ENCODE data around the gene GRM7. TPM values are rescaled to one million over a fixed set of nuclear protein-coding genes. Genes with fewer than 3 reads are reported as not detected.

GRM7 gene
- polyA plus RNA-seq, 3 donors: not detected

DNA sequence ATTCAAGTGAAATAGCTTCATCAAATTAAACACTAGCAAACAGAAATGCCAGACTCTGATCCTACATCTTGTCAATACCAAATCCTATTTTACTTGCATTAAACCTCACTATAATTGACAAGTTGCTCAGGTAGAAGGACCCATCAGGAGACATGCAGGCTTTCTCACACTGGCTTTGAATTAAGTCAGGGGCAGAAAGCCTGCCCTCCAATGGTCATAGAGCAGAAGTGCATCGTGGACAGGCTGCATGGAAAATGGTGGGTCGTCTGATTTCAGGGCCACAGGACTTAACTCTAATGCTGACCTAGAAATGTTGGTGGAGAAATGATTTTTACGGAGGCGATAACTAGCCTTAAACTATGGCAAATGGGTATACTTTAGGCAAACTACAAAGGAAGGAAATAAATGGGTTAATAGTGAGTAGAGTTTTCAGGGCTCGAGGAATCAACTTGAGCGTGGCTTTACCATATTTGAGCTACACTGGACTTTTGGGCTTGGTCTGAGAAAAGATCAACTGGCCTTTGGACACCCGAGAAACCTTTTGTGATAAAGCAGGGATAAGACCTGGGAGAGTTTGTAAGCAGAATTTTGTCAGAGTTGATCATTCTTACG, 283.9 kb downstream of the GRM7 start:
- peaks cover 0 to 2% (median 0%) of the 10 kb centered on the region in 7 donors for H3K9me3 Mint-ChIP-seq
- H3K36me3 ChIP-seq (replicated peaks in 1 of 2; ENCODE audit: control insufficient read depth in 1 of 2, insufficient read depth in 2 of 2, low read length in 2 of 2): no peaks in the 10 kb centered on the region
- H3K27me3 Mint-ChIP-seq (ENCODE audit: low read depth in 3 of 3): no peaks in the 10 kb centered on the region

DNA sequence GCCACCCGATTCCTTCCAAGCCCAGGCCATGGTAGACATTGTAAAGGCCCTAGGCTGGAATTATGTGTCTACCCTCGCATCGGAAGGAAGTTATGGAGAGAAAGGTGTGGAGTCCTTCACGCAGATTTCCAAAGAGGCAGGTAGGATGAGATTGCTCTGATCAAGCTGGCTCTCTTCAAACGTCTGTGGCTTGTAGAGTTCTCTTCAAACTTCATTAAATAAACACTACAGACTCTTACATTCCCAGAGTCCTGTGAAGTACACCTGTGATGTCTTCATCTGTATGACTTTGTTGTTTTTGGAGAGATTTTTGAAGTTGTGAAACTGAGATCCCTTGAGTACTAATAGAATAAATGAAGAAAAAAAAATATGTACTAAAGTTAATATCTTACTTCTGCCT, 285.6 kb downstream of the GRM7 start:
- no peaks in the 10 kb centered on the region for H3K27me3 ChIP-seq (ENCODE audit: control insufficient read depth in 2 of 2, insufficient read depth in 2 of 2, low read length in 2 of 2)
- no peak overlapping the region for H3K4me3 Mint-ChIP-seq
- H3K36me3 ChIP-seq (replicated peaks in 1 of 2; ENCODE audit: control insufficient read depth in 1 of 2, insufficient read depth in 2 of 2, low read length in 2 of 2): no peaks in the 10 kb centered on the region
- H3K79me2 ChIP-seq (ENCODE audit: insufficient read depth, low read length): no peaks in the 10 kb centered on the region
- H3K4me1 ChIP-seq (ENCODE audit: control insufficient read depth in 1 of 2, insufficient read depth in 2 of 2, low read length in 2 of 2): no peaks in the 10 kb centered on the region
- no peaks in the 10 kb centered on the region for H3K9me3 ChIP-seq (replicated peaks in 1 of 2; ENCODE audit: control insufficient read depth in 1 of 2, insufficient read depth in 1 of 2, low read length in 2 of 2)
- H3K9ac ChIP-seq (ENCODE audit: insufficient read depth, low read length, poor library complexity, severe bottlenecking): no peak overlapping the region
- no peak overlapping the region for H3K27ac ChIP-seq (ENCODE audit: low read depth in 1 of 2, low read length in 2 of 2)
- no peaks in the 10 kb centered on the region for H3K36me3 Mint-ChIP-seq
- 94% methylated on average over 3 of the region's 5 CpGs for WGBS (ENCODE audit: insufficient coverage)
- peaks cover 0 to 2% (median 0%) of the 10 kb centered on the region in 7 donors for H3K9me3 Mint-ChIP-seq
- no peaks in the 10 kb centered on the region for H3K27me3 Mint-ChIP-seq (ENCODE audit: low read depth in 3 of 3)
- H3K4me2 ChIP-seq (replicated peaks; ENCODE audit: extremely low read depth, low read length, poor library complexity, severe bottlenecking): no peak overlapping the region
- H3K27ac Mint-ChIP-seq: no peak overlapping the region
- DNase-seq: no peak
- no peaks in the 10 kb centered on the region for H3K4me1 Mint-ChIP-seq
- H3K4me3 ChIP-seq (replicated peaks in 1 of 3; ENCODE audit: low read depth in 2 of 3, low read length in 3 of 3): no peak overlapping the region
- intact Hi-C loops (cut with micrococcal nuclease): no loop called here
- no peak overlapping the region for H2AFZ ChIP-seq (ENCODE audit: insufficient read depth, low read depth, low read length, poor library complexity, severe bottlenecking)
- TF ChIP-seq, protein P1, sequence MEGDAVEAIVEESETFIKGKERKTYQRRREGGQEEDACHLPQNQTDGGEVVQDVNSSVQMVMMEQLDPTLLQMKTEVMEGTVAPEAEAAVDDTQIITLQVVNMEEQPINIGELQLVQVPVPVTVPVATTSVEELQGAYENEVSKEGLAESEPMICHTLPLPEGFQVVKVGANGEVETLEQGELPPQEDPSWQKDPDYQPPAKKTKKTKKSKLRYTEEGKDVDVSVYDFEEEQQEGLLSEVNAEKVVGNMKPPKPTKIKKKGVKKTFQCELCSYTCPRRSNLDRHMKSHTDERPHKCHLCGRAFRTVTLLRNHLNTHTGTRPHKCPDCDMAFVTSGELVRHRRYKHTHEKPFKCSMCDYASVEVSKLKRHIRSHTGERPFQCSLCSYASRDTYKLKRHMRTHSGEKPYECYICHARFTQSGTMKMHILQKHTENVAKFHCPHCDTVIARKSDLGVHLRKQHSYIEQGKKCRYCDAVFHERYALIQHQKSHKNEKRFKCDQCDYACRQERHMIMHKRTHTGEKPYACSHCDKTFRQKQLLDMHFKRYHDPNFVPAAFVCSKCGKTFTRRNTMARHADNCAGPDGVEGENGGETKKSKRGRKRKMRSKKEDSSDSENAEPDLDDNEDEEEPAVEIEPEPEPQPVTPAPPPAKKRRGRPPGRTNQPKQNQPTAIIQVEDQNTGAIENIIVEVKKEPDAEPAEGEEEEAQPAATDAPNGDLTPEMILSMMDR (IDR thresholded peaks at IDR 0.05): no peak
- no peaks in the 10 kb centered on the region for H4K20me1 ChIP-seq (ENCODE audit: insufficient read depth, low read length)

More for the DNA sequence above, 283.9 kb downstream of the GRM7 start:
- intact Hi-C loops (cut with micrococcal nuclease): no loop called here
- Histone ChIP-seq H3K27ac (ENCODE audit: low read depth in 1 of 2, low read length in 2 of 2) (no peak overlapping the region), H3K79me2 (ENCODE audit: insufficient read depth, low read length) (no peaks in the 10 kb centered on the region), H3K9ac (ENCODE audit: insufficient read depth, low read length, poor library complexity, severe bottlenecking) (no peak overlapping the region), H3K27me3 (ENCODE audit: control insufficient read depth in 2 of 2, insufficient read depth in 2 of 2, low read length in 2 of 2) (no peaks in the 10 kb centered on the region), H3K4me2 (replicated peaks; ENCODE audit: extremely low read depth, low read length, poor library complexity, severe bottlenecking) (no peak overlapping the region), H3K4me3 (replicated peaks in 1 of 3; ENCODE audit: low read depth in 2 of 3, low read length in 3 of 3) (no peak overlapping the region), H3K4me1 (ENCODE audit: control insufficient read depth in 1 of 2, insufficient read depth in 2 of 2, low read length in 2 of 2) (no peaks in the 10 kb centered on the region), H3K9me3 (replicated peaks in 1 of 2; ENCODE audit: control insufficient read depth in 1 of 2, insufficient read depth in 1 of 2, low read length in 2 of 2) (no peaks in the 10 kb centered on the region), H2AFZ (ENCODE audit: insufficient read depth, low read depth, low read length, poor library complexity, severe bottlenecking) (no peak overlapping the region), H4K20me1 (ENCODE audit: insufficient read depth, low read length) (no peaks in the 10 kb centered on the region)
- no peak for DNase-seq
- Mint-ChIP-seq H3K36me3 (no peaks in the 10 kb centered on the region), H3K4me3 (no peak overlapping the region), H3K27ac (no peak overlapping the region), H3K4me1 (no peaks in the 10 kb centered on the region)
- TF ChIP-seq, protein P1 (IDR thresholded peaks at IDR 0.05): peak; percentile 24
- 71% methylated on average over 6 of the region's 8 CpGs for WGBS (ENCODE audit: insufficient coverage)

Measured in CD14-positive monocyte (primary cell).